Neural crest cell (in vitro differentiated cells): ENCODE results near the gene C10orf143. TPM values are rescaled to one million over a fixed set of nuclear protein-coding genes. Genes with fewer than 3 reads are reported as not detected.
"Not testable (repeated sequence)": the region's sequence is repeated elsewhere in the genome, so short reads cannot be mapped to it uniquely, and the experiment has no call there.

Experiments
- DNase-seq: peaks from one replicate; pipeline ENCODE4 v3.0.0; 2021; ENCODE audit warnings: low read depth, mixed read lengths, low spot score
- H3K27ac Mint-ChIP-seq: one replicate; pipeline ENCODE4 v1.8.0; 2021; ENCODE audit warnings: mild to moderate bottlenecking, mixed read lengths; ENCODE audit not compliant: unreplicated experiment
- H3K27me3 Mint-ChIP-seq: 2 replicates; pipeline ENCODE4 v1.8.0; 2021; ENCODE audit warnings: low read depth, mild to moderate bottlenecking, mixed read lengths
- H3K36me3 Mint-ChIP-seq: 2 replicates; pipeline ENCODE4 v1.8.0; 2021; ENCODE audit warnings: low read depth, mild to moderate bottlenecking, mixed read lengths
- H3K4me1 Mint-ChIP-seq: 2 replicates; pipeline ENCODE4 v1.8.0; 2021; ENCODE audit warnings: mixed read lengths
- H3K4me3 Mint-ChIP-seq: one replicate; pipeline ENCODE4 v1.8.0; 2021; ENCODE audit warnings: mild to moderate bottlenecking, mixed read lengths
- H3K9me3 Mint-ChIP-seq: 2 replicates; pipeline ENCODE4 v1.8.0; 2021; ENCODE audit warnings: mixed read lengths
- total RNA-seq: library from RNA; stranded (reverse); gene quantifications from 2 replicates; pipeline ENCODE4 v1.2.1, GENCODE V29; 2021
- TF ChIP-seq, protein P1 (sequence below): fragments of 200-600 bp; sonication (generic); conservative IDR thresholded peaks from 2 replicates; pipeline ENCODE4 v1.5.0; 2021; ENCODE audit warnings: antibody characterized with exemption, mild to moderate bottlenecking

Gene C10orf143
- total RNA-seq, 1 donor from 2014 or later, result 2.7 TPM

DNA sequence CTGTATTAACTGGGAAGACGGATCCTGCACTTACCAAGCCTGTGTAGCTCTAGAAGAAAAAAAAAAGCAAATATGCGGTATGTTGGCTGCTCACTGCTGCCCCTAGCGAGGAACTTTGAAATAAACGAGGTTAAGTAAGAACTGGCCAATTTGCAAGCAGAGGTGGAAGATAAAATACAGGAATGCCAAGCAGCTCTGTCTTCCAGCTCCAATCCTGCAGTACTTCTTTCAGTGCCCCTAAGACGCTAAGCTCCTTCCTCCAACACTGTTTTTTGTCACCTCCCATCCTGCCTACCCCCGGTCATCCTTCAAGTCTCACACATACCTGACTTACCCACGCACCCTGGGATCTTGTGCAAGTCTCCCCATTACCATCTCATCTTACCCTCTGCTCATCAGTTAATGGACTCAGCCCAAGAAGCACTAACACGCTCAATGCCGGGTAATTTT is 809 bp downstream of the C10orf143 start:
- Mint-ChIP-seq H3K27me3 (no peaks in the 10 kb centered on the region), H3K36me3 (no peaks in the 10 kb centered on the region), H3K4me1 (peaks cover 40% of the 10 kb centered on the region), H3K4me3 (peak overlapping the region; percentile 98), H3K27ac (peak overlapping the region; percentile 70), H3K9me3 (peaks cover 2% of the 10 kb centered on the region)
- peak; percentile 78 for DNase-seq
- TF ChIP-seq, protein P1, sequence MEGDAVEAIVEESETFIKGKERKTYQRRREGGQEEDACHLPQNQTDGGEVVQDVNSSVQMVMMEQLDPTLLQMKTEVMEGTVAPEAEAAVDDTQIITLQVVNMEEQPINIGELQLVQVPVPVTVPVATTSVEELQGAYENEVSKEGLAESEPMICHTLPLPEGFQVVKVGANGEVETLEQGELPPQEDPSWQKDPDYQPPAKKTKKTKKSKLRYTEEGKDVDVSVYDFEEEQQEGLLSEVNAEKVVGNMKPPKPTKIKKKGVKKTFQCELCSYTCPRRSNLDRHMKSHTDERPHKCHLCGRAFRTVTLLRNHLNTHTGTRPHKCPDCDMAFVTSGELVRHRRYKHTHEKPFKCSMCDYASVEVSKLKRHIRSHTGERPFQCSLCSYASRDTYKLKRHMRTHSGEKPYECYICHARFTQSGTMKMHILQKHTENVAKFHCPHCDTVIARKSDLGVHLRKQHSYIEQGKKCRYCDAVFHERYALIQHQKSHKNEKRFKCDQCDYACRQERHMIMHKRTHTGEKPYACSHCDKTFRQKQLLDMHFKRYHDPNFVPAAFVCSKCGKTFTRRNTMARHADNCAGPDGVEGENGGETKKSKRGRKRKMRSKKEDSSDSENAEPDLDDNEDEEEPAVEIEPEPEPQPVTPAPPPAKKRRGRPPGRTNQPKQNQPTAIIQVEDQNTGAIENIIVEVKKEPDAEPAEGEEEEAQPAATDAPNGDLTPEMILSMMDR, result peak; percentile 86

DNA sequence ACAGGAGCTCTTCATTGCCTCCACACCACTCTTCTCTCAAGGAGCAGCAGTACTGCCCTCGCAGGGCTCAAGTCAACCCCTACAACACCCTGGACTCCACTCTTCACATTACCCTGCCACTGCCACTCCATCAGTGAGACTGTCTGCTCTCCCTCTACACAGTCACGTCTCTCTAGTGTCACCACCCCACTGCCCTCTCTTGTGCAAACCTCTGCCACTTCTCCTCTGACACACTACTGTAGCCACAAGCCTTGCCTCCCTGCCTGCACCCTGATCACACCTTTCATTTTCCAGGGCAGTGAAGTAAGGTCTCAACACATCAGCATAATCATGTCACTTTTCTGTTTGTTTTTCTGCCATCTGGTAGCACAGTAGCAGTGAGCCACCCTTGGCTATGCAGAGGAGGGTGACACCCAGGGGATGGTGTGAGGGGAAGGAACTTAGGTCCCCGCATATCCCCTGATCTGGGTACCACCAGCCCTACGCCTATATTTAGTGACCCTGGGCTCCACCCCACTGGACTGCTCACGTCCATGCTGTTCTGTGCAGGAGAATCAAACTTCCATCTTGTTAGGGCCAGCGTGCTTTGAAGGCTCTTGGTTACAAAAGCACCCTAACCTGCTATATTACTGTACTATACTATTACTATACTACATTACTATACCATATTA is 1.6 kb downstream of the C10orf143 start:
- TF ChIP-seq, protein P1, result no peak
- H3K4me3 Mint-ChIP-seq, result peak overlapping the region; percentile 98
- H3K4me1 Mint-ChIP-seq, result peaks cover 40% of the 10 kb centered on the region
- peaks cover 3% of the 10 kb centered on the region for H3K36me3 Mint-ChIP-seq
- H3K9me3 Mint-ChIP-seq, result peaks cover 2% of the 10 kb centered on the region
- H3K27ac Mint-ChIP-seq, result peak overlapping the region; percentile 51
- DNase-seq, result no peak
- no peaks in the 10 kb centered on the region for H3K27me3 Mint-ChIP-seq

DNA sequence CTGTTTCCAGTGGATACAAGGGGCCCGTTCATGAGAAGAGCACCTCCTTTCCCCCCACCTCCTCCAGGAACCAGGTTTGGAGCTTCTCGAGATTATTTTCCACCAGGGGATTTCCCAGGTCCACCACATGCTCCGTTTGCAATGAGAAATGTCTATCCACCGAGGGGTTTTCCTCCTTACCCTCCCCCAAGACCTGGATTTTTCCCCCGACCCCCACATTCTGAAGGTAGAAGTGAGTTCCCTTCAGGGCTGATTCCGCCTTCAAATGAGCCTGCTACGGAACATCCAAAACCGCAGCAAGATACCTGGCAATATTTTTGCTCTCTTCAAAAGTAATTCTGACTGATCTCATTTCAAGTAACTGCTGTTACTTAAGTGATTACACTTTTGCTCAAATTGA is 2.5 kb downstream of the C10orf143 start:
- peaks cover 38% of the 10 kb centered on the region for H3K4me1 Mint-ChIP-seq
- not testable (repeated sequence) for DNase-seq, H3K4me3 Mint-ChIP-seq, H3K9me3 Mint-ChIP-seq, H3K27ac Mint-ChIP-seq, H3K36me3 Mint-ChIP-seq, H3K27me3 Mint-ChIP-seq

DNA sequence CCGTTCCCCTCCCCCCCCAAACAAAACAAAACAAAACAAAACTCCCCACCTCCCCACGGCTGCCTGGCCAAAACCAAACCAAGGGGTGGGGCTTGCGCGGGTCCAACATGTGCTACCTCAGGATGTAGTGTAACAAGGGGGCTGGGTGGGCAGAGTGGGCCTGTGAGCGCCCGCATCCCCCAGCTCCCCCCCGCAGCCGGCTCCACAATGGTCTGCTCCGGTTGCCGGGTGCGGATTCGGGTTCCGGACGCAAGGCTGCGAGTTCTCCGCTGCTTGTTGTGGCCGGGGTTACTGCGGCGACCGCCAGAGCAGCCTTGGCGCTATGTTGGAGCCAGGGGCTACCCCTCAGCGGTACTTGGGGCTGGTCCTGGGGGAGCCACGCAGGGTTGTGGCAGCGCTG is 4.9 kb downstream of the C10orf143 start:
- Mint-ChIP-seq H3K9me3 (no peaks in the 10 kb centered on the region), H3K27ac (no peak overlapping the region), H3K27me3 (no peaks in the 10 kb centered on the region), H3K4me3 (peak overlapping the region; percentile 38), H3K36me3 (peaks cover 3% of the 10 kb centered on the region), H3K4me1 (peaks cover 20% of the 10 kb centered on the region)
- TF ChIP-seq, protein P1, result no peak
- DNase-seq, result no peak

DNA sequence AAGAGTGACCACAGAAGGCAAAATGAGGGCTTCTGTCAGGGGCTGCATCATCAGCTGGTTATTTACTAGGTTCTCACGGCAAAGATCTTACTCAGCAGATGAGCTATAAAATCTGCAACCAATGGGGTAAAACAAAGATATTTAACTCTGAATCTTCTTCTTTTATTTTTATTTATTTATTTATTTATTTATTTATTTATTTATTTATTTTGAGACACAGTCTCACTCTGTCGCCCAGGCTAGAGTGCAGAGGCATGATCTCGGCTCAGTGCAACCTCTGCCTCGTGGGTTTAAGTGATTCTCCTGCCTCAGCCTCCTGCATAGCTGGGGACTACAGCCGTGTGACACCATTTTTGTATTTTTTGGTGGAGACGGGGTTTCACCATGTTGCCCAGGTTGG is 11.3 kb downstream of the C10orf143 start:
- TF ChIP-seq, protein P1, result no peak
- peaks cover 3% of the 10 kb centered on the region for H3K9me3 Mint-ChIP-seq
- H3K27ac Mint-ChIP-seq, result no peak overlapping the region
- H3K36me3 Mint-ChIP-seq, result peaks cover 15% of the 10 kb centered on the region
- no peaks in the 10 kb centered on the region for H3K4me1 Mint-ChIP-seq
- DNase-seq, result no peak
- no peaks in the 10 kb centered on the region for H3K27me3 Mint-ChIP-seq
- no peak overlapping the region for H3K4me3 Mint-ChIP-seq

DNA sequence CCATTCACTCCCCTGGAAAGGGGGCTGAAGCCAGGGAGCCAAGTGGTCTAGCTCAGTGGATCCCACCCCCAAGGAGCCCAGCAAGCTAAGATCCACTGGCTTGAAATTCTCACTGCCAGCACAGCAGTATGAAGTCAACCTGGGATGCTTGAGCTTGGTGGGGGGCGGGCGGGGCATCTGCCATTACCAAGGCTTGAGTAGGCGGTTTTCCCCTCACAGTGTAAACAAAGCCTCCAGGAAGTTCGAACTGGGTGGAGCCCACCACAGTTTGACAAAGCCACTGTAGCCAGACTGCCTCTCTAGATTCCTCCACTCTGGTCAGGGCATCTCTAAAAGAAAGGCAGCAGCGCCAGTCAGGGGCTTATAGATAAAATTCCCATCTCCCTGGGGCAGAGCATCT is 20.1 kb downstream of the C10orf143 start:
- not testable (repeated sequence) for H3K4me3 Mint-ChIP-seq, H3K27ac Mint-ChIP-seq, H3K27me3 Mint-ChIP-seq, H3K4me1 Mint-ChIP-seq, DNase-seq
- peaks cover 13% of the 10 kb centered on the region for H3K36me3 Mint-ChIP-seq
- H3K9me3 Mint-ChIP-seq, result peaks cover 13% of the 10 kb centered on the region
